Activated T-helper 2 cell treated with anti-CD3 and anti-CD28 coated beads, Interferon-gamma antibody, Interleukin-2, Interleukin-4, amounts not matched to agents 10 μg/mL and 5 μg/mL and 100 μg/mL, durations not matched to agents 14 hours and 24 hours and 36 hours (primary cell): ENCODE results near the gene ABCB9. TPM values are rescaled to one million over a fixed set of nuclear protein-coding genes. Genes with fewer than 3 reads are reported as not detected.
"Not testable (repeated sequence)": the region's sequence is repeated elsewhere in the genome, so short reads cannot be mapped to it uniquely, and the experiment has no call there.

ENCODE experiments used
- DNase-seq: peaks from one replicate; pipeline ENCODE4 v3.0.0; 2021; ENCODE audit warnings: low spot score
- H3K27ac Mint-ChIP-seq: one replicate; pipeline ENCODE4 v1.8.0; 2021; ENCODE audit warnings: mixed read lengths
- H3K27me3 Mint-ChIP-seq: one replicate; pipeline ENCODE4 v1.8.0; 2021; ENCODE audit warnings: low read depth, mixed read lengths
- H3K36me3 Mint-ChIP-seq: one replicate; pipeline ENCODE4 v1.8.0; 2021; ENCODE audit warnings: low read depth, mixed read lengths
- H3K4me1 Mint-ChIP-seq: one replicate; pipeline ENCODE4 v1.8.0; 2021; ENCODE audit warnings: low read depth, mixed read lengths
- H3K4me3 Mint-ChIP-seq: one replicate; pipeline ENCODE4 v1.8.0; 2021; ENCODE audit warnings: low read depth, mild to moderate bottlenecking, moderate library complexity, mixed read lengths
- H3K9me3 Mint-ChIP-seq: one replicate; pipeline ENCODE4 v1.8.0; 2021; ENCODE audit warnings: mixed read lengths
- intact Hi-C: fragments of 100-400 bp; cut with micrococcal nuclease; formaldehyde crosslinking; loops from one replicate; pipeline ENCODE4 v1.15.1; 2023
- total RNA-seq: library from RNA; stranded (reverse); gene quantifications from 2 replicates; pipeline ENCODE4 v1.2.3, GENCODE V29; 2022

The ABCB9 gene
- total RNA-seq, 1 donor from 2014 or later, result 5.4 TPM

DNA sequence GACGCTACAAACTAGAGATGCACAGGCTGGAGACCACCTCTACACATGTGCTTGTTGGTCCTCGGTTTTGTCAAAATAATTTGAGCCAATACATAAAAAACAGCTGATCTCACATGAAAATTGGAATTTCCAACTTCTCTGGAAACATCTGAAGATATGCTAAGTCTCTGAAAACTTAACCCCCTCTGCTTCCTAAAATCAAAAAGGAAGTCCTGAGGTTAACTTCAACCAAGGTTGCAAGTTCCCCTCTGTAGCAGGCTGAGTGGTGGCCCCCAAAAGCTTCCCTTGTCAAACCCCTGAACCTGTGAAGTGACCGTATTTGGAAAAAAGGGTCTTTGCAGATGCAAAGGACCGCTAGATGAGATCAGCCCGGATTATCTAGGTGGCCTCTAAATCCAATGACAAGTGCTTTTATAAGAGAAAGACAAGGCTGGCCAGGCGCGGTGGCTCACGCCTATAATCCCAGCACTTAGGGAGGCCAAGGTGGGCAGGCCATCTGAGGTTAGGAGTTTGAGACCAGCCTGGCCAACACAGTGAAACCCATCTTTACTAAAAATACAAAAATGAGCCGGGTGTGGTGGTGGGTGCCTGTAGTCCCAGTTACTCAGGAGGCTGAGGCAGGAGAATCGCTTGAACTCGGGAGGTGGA is 38.4 kb downstream of the ABCB9 start:
- no peaks in the 10 kb centered on the region for H3K36me3 Mint-ChIP-seq
- H3K4me3 Mint-ChIP-seq, result no peak overlapping the region
- intact Hi-C loops, result no loop called here
- H3K27ac Mint-ChIP-seq, result no peak overlapping the region
- no peaks in the 10 kb centered on the region for H3K9me3 Mint-ChIP-seq
- no peak for DNase-seq
- peaks cover 2% of the 10 kb centered on the region for H3K4me1 Mint-ChIP-seq
- peaks cover 2% of the 10 kb centered on the region for H3K27me3 Mint-ChIP-seq

DNA sequence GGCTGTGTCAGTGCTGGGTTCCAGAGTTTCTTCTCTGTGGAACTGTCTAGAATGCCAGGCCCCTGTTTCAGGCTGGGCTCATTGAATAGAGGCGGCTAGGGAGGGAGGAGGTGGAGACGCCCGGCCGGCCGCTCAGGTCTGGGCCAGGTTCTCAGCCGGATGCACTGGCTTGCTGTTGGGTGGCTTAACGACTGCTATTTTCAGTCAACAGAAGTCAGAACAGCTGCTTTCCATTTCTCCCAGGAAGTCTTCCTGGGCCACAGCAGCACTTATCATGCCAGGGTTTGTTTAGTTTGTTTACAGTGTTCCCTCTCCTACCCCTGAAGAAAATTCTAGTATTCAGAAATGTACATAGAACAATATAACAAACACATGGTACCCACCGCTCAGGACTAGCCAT is 44.3 kb downstream of the ABCB9 start:
- no peak overlapping the region for H3K27ac Mint-ChIP-seq
- H3K27me3 Mint-ChIP-seq, result peaks cover 5% of the 10 kb centered on the region
- no peaks in the 10 kb centered on the region for H3K9me3 Mint-ChIP-seq
- H3K4me3 Mint-ChIP-seq, result no peak overlapping the region
- H3K4me1 Mint-ChIP-seq, result peaks cover 2% of the 10 kb centered on the region
- H3K36me3 Mint-ChIP-seq, result no peaks in the 10 kb centered on the region
- intact Hi-C loops, result no loop called here
- DNase-seq, result no peak

DNA sequence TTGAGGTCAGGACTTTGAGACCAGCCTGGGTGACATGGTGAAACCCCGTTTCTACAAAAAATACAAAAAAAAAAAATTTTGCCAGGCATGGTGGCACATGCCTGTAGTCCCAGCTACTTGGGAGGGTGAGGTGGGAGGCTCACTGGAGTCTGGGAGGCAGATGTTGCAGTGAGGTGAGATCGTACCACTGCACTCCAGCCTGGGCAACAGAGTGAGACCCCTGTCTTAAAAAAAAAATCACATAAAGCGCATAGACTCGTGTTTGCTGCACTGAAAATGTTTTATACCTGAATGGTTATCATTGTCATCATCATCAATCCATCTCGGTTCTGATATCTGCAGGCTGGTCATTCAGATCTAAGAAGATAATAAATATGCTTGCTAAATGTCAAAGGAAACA is 45.6 kb downstream of the ABCB9 start:
- intact Hi-C loops, result no loop called here
- DNase-seq, result no peak
- Mint-ChIP-seq H3K4me3 (no peak overlapping the region), H3K36me3 (no peaks in the 10 kb centered on the region), H3K9me3 (no peaks in the 10 kb centered on the region), H3K27me3 (peaks cover 3% of the 10 kb centered on the region), H3K4me1 (no peaks in the 10 kb centered on the region), H3K27ac (no peak overlapping the region)

DNA sequence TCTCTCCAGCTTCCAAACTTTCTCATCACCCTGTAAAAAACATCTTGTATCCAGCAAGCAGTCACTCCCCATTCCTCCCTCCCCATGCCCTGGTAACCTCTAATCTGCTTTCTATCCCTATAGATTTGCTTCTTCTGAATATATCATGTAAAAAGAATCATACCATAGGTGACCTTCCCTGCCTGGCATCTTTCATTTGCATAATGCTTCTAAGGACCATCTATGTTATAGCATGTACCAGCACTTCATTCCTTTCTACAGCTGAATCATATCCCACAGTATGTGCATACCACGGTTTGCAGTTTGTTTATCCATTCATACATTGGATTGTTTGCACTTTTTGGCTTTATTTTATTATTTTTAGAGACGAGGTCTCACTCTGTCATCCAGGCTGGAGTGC is 47.4 kb downstream of the ABCB9 start:
- no peaks in the 10 kb centered on the region for H3K4me1 Mint-ChIP-seq
- H3K27me3 Mint-ChIP-seq, result peaks cover 3% of the 10 kb centered on the region
- no peak overlapping the region for H3K4me3 Mint-ChIP-seq
- H3K36me3 Mint-ChIP-seq, result no peaks in the 10 kb centered on the region
- H3K9me3 Mint-ChIP-seq, result no peaks in the 10 kb centered on the region
- H3K27ac Mint-ChIP-seq, result no peak overlapping the region
- no peak for DNase-seq
- intact Hi-C loops, result no loop called here

DNA sequence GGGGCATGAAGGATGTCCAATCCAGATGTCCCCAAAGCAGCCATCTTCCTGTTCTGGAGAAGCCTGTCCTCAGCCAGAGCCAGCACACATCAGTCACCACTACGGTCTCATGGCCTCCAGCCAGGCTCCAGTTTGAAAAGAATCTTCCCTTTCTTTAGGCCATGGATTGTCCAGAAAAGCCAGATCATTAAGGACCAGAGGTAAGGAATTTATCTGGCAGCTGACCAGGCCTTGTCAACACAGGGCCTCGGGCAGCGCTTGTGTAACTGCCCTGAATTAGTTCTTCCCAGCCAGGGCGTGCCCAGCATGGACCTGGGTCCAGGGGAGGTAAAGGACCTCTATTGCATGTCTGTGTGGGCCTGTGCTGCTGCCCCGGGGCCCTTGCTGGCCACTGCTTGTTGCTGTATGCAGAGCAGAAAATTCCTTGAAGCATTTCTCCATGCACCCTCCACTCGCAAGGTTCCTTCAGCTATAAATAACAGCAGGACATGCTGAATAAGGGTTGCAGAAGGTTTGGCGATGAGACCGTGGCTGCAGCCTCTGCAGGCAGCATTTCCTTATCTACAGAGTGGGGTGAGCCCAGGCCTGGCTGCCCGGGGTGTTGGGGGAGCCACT is 48.6 kb downstream of the ABCB9 start:
- no peaks in the 10 kb centered on the region for H3K9me3 Mint-ChIP-seq

DNA sequence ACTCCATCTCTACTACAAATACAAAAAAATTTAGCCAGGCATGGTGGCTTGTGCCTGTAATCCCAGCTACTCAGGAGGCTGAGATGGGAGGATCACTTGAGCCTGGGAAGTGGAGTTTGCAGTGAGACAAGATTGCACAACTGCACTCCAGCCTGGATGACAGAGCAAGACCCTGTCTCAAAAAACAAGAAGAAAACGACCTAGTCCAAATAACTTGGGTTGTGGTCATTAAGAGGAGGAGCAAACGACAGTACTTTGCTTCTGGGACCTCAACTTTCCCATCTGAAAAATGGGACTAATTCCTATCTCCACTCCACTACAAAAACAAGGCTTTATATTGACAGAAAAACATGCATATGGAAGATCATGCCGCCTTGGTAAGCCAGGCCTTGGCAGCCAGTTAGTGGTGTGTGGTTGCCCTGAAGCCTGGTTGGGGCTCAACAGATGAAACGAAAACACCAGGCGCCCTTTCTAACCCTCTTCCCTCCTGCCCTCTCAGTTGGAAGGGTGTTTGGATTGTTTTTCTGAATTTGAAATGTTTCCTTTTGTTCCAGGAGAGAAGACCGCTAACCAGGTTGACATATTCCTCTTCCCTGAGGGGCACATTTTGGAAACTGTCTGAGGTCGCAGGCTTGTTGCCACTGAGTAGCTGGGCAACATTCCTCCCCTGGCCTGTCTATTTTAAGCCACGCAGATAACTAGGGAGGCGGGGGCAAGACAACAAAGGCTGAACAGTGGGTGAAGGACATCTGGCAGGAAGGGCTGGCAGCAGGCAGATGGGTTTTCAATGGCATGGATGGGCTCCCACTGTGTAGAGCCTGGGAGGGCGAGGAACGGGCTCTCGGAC is 56.6 kb downstream of the ABCB9 start:
- H3K27me3 Mint-ChIP-seq, result peaks cover 20% of the 10 kb centered on the region
- no peak for DNase-seq
- H3K4me1 Mint-ChIP-seq, result no peaks in the 10 kb centered on the region
- H3K9me3 Mint-ChIP-seq, result no peaks in the 10 kb centered on the region
- intact Hi-C loops, result no loop called here
- no peak overlapping the region for H3K27ac Mint-ChIP-seq
- no peaks in the 10 kb centered on the region for H3K36me3 Mint-ChIP-seq
- H3K4me3 Mint-ChIP-seq, result no peak overlapping the region

More for the DNA sequence above, 48.6 kb downstream of the ABCB9 start:
- Mint-ChIP-seq H3K4me1 (no peaks in the 10 kb centered on the region), H3K27ac (no peak overlapping the region), H3K27me3 (peaks cover 4% of the 10 kb centered on the region), H3K36me3 (no peaks in the 10 kb centered on the region), H3K4me3 (no peak overlapping the region)
- no peak for DNase-seq
- intact Hi-C loops, result no loop called here

DNA sequence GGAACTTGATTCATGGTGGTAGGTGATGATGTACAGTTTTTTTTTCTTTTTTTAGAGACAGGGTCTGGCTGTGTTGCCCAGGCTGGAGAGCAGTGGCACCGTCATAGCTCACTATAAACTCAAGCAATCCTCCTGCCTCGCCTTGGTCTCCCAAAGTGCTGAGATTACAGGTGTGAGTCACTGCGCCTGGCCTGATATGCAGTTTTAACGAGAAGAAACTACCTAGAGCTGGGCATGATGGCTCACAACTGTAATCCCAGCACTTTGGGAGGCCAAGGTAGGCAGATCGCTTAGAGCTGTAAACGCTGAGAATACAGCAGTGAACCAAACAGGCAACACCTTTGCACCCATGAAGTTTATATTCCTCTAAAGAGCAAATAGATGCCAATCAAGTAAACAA is 57.3 kb downstream of the ABCB9 start:
- H3K4me3 Mint-ChIP-seq, result no peak overlapping the region
- H3K27me3 Mint-ChIP-seq, result peaks cover 21% of the 10 kb centered on the region
- no peaks in the 10 kb centered on the region for H3K4me1 Mint-ChIP-seq
- H3K9me3 Mint-ChIP-seq, result no peaks in the 10 kb centered on the region
- H3K27ac Mint-ChIP-seq, result no peak overlapping the region
- no peak for DNase-seq
- intact Hi-C loops, result no loop called here
- no peaks in the 10 kb centered on the region for H3K36me3 Mint-ChIP-seq

DNA sequence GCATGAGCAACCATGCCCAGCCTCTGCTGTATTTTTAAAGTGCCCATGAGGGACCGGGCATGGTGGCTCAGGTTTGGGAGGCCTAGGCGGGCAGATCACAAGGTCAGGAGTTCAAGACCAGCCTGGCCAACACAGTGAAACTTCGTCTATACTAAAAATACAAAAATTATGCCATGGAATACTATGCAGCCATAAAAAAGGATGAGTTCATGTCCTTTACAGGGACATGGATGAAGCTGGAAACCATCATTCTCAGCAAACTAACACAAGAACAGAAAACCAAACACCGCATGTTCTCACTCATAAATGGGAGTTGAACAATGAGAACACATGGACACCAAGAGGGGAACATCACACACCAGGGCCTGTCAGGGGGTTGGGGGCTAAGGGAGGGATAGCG is 61.0 kb downstream of the ABCB9 start:
- H3K4me3 Mint-ChIP-seq, H3K9me3 Mint-ChIP-seq, DNase-seq, intact Hi-C loops, H3K27ac Mint-ChIP-seq, H3K36me3 Mint-ChIP-seq: not testable (repeated sequence)
- peaks cover 11% of the 10 kb centered on the region for H3K4me1 Mint-ChIP-seq
- H3K27me3 Mint-ChIP-seq, result peaks cover 22% of the 10 kb centered on the region

DNA sequence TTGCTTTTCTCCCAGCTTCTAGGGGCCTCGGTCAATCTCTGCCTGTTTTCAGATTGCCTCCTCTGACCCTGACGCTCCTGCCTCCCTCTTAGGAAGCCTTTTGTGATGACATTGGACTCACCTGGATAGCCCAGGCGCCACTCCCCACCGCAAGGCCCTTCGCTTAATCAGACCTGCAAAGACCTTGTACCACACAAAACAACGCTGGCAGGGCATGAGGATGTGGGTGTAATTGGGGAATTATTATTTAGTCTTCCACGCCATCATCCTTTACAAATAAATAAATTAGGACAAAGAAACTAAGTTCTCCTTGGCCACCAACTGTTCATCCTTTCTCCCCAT is 62.6 kb downstream of the ABCB9 start:
- Mint-ChIP-seq H3K4me1 (peaks cover 24% of the 10 kb centered on the region), H3K4me3 (no peak overlapping the region), H3K36me3 (no peaks in the 10 kb centered on the region), H3K27me3 (peaks cover 13% of the 10 kb centered on the region), H3K27ac (no peak overlapping the region), H3K9me3 (no peaks in the 10 kb centered on the region)
- intact Hi-C loops, result no loop called here
- no peak for DNase-seq

DNA sequence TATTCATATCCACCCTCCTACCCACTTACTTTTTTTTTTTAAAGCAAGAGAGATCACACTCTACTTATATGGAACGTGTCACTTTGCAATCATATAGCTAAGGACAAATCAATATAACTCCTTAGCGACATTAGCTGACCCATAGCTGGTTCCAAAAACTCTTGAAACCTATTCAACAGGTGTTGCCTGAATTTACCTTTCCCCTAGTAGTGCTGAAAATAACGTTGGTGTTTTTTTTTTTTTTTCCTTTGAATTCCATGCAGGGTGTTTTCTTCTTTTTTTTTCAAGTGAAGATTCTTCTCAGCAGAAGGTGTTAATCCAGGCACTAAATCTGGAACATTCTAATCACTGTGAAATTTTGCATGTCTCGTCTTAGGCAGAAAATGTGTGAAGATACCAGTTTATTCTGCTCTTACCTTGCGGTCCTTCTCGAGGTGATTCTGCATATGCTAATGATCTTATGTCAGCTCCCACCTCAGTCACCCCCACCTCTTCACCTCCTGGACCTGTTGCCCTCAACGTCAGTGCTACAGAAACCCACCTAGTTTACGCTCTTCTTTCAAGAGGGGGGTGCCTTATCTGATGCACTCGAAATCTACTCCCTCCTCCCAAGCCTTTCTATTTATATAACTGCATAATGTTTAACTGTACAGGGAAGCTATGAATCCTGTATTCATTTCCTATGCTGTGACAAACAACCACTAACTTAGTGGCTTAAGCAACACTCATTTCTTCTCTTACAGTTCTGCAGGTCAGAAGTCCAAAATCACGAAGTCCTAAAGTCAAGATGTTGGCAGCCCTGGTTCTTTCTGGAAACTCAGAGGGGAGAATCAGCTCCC is 63.2 kb downstream of the ABCB9 start:
- intact Hi-C loops, result no loop called here
- Mint-ChIP-seq H3K27me3 (peaks cover 13% of the 10 kb centered on the region), H3K9me3 (no peaks in the 10 kb centered on the region), H3K4me1 (peaks cover 30% of the 10 kb centered on the region), H3K36me3 (no peaks in the 10 kb centered on the region), H3K27ac (peak overlapping the region; percentile 26), H3K4me3 (no peak overlapping the region)
- DNase-seq, result no peak

DNA sequence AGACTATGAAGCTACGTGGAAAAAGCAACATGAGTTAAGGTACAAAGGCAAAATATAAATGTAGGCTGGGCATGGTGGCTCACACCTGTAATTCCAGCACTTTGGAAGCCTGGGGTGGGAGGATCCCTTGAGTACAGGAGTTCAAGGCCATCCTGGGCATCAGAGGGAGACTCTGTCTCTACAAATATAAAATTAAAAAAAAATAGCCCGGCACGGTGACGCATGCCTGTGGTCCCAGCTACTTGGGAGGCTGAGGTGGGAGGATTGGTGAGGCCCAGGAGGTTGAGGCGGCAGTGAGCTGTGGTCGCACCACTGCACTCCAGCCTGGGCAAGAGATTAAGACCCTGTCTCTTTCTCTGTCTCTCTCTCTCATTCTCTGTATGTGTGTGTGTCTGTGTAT is 66.4 kb downstream of the ABCB9 start:
- Mint-ChIP-seq H3K27me3 (peaks cover 13% of the 10 kb centered on the region), H3K9me3 (peaks cover 6% of the 10 kb centered on the region), H3K27ac (no peak overlapping the region), H3K36me3 (peaks cover 5% of the 10 kb centered on the region), H3K4me1 (peaks cover 47% of the 10 kb centered on the region), H3K4me3 (no peak overlapping the region)
- intact Hi-C loops, result loop anchor here (5.0 kb wide), 1 partner anchor 178 kb away; no protein-coding TSS in a partner anchor
- DNase-seq, result no peak

DNA sequence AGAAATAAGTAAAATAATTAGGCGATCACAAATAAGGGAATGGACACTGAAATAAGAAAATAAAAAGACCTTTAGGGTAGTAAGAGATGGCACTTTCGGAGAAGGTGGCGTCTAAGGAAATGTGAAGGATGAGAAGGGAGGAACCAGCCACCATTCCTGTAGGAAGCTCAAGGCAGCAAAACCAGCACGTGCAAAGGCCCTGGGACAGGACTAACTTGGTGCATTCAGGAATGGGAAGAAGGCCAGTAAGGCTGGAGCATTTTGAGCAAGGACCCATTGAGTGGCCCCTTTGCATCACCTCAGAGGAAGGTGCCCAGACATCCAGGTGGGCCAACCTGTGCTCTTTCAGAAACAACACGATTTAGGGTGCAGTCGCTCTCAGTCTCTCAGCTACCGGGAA is 69.6 kb downstream of the ABCB9 start:
- peaks cover 13% of the 10 kb centered on the region for H3K36me3 Mint-ChIP-seq
- DNase-seq, result no peak
- H3K9me3 Mint-ChIP-seq, result peaks cover 6% of the 10 kb centered on the region
- no peaks in the 10 kb centered on the region for H3K27me3 Mint-ChIP-seq
- peak overlapping the region; percentile 81 for H3K27ac Mint-ChIP-seq
- H3K4me1 Mint-ChIP-seq, result peaks cover 63% of the 10 kb centered on the region
- peak overlapping the region; percentile 85 for H3K4me3 Mint-ChIP-seq
- intact Hi-C loops, result loop anchor here (5.0 kb wide), 1 partner anchor 174 kb away; no protein-coding TSS in a partner anchor
